ENCODE results near the gene SEMA3F.

Gene SEMA3F

GRCh38 chr3:50155891-50156290, 767 bp downstream of the SEMA3F start:
- DNase-seq (ENCODE audit: low read depth in 2 of 2), result no peak

GRCh38 chr3:50156549-50157493, 1.7 kb downstream of the SEMA3F start:
- DNase-seq (ENCODE audit: low read depth in 2 of 2), result no peak

DNA sequence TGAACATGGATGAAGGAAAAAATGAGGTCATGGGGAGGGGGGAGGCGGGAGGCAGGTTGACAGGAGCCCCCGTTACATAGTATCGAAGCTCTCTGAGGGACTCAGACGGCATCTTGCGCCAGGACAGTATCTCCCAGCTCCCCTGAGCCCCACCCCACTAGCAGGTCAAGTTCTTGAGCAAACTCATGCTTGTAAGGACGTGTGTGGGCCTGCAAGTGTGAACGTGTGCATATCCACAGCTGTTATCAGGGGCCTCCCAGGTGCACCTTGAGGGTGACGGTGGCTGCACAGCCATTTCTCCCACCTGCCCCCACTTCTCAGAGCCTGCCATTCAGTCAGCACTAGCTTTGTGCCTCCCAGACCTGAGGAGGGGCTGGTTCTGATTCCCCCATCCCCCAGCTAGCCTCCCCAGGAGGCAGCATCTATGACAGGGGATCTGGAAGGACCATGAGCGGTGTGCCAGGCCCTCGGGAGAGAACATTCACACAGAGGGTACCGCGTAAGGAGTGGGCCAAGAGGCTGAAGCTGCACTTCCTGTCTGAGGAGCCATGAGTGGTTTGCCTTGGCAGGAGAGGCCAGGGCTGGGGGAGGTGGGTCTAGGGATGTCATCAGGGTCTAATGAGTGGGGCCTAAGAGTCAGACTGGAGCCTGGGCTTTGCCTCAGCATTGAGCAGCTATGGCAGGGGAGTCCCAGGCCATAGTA, 2.9 kb downstream of the SEMA3F start:
- DNase-seq (ENCODE audit: low read depth in 2 of 2), result no peak

DNA sequence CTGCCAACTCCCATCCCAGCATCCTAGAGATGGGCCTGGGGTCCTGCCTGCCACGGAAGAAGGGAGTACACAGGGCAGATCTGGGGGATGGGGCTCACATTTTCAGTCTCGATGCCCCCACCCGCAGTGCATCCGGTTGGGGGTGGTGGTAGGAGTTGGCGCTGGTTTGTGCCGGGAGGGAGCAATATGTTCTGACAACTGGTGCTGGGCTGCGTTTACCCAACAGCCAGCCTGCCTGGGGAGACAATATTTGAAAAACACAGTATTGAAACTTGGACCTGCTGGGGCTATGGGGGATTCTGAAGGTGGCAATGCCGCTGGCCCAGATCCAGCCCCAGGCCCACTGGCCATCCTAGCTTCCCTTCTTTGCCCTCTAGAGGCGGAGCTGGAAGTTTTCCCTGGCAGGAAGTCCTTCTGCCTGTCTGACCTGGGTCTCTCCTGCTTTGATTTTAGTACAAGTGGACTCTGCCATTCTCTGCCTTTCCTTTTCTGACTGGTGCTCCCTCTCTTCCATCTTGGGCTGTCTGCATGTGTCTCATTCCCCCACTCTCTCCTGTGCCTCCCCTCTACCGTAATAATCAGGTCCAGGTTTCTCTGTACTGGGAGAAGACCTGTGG, 3.5 kb downstream of the SEMA3F start:
- no peak for DNase-seq (ENCODE audit: low read depth in 2 of 2)

DNA sequence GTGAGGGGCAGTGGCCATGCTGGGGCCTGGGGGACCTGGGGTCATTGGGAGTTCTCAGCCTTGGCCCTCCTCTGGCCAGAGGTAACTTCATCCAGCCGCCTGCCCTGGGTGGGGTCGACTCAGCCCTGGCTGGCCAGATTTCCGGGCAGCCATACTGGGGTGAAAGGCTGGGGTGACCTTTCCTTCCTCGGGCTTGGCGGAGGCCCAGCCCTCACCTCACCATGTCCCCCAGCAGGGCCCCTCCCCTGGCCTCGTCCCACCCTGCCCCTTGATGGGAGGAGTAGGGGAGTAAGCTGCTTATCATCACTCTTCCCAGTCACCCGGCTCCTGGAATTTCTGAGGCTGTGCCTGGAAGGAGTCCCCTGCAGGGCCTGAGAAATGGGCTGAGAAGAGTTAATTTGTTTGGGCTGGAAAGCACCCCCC, 5.4 kb downstream of the SEMA3F start:
- no peak for DNase-seq (ENCODE audit: low read depth in 2 of 2)

- DNase-seq (ENCODE audit: low read depth in 2 of 2), result no peak
These were observed 6.2 kb downstream of the SEMA3F start for GRCh38 chr3:50161320-50161719.

DNA sequence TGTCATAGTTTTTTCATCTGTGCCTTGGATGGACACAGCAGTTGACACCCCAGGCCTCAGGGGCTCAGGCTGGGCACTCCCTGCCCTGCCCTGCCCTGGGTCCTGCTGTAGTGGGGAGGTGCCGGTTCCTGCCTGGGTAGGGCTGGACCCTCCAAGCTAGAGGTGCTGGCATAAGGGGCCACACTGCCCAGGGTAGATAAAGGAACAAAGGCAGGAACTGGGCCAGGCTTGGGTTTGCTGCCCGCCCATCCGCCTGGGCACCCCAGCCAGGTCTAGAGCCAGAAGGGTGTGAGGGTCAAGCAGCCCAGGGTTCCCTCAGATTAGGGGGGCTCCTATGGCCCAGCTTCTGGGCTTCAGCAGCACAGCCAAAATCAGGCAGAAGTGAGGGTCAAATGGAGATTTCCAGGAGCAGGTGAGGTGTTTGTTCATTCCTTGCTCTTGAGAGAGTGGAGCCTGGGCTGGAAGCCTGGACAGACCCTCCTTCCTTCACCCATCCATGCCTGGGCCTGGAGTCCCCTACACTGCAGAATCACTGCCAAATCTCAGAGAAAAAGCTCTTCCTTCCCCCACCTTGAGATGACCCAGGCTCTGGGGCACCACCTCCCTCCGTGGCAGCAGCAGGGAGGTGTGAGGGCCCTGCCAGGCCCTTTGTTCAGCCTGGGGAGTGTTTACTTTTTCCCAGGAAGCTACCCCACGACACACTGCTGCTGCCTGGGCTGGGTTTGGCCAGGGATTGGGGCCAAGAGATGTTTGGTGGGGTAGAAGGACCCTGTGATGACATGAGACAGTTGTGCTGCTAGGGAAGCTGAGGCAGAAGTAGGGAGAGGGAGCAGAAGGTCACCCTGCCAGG, 7.1 kb downstream of the SEMA3F start:
- no peak for DNase-seq (ENCODE audit: low read depth in 2 of 2)

GRCh38 chr3:50163572-50164455, 8.7 kb downstream of the SEMA3F start:
- no peak for DNase-seq (ENCODE audit: low read depth in 2 of 2)

GRCh38 chr3:50164481-50164880, 9.4 kb downstream of the SEMA3F start:
- DNase-seq (ENCODE audit: low read depth in 2 of 2), result no peak

DNA sequence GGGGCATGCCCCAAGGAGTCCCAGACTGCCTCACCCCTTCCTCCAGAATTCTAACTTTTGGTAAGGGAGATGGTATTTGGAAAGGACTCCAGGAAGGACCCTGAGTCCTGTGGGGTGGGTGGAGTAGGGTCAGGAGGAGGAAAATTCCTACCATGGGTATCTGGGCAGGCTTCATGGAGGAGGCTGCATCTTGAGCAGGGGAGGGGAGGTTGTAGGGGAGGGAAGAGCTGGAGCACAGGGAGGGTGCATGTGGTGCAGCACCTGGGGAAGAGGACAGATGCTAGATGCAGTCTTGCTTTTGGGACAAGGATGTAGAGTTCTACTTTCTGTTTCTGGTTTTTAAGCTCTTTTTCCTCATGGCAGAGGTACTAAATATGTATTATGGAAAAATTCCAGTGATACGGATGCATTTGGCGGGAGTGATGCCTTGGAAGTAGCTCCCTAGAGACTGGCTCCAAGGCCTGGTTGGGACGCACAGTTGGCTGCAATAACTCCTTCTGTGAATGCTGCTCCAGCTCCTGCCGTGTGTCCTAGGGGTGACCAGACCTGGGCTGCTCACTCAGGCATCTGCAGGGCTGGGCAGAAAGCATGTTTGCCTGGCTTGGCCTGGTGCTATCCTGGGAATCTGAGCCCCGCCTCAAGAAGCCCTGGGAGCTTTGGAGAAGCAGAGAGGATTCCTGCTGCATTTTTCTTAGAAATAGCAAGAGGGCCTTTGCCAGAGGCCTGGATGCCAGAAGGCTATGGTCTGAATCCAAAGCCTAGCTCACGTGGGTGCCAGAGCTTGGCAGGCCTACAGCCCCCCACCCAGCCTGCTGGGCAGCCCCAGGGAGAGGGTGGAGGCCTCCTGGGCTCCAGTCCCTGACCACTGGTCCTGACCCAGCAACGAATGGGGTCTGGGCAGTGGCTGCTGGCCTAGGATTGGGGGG, 10.1 kb downstream of the SEMA3F start:
- no peak for DNase-seq (ENCODE audit: low read depth in 2 of 2)

GRCh38 chr3:50165910-50166538, 10.9 kb downstream of the SEMA3F start:
- no peak for DNase-seq (ENCODE audit: low read depth in 2 of 2)

DNA sequence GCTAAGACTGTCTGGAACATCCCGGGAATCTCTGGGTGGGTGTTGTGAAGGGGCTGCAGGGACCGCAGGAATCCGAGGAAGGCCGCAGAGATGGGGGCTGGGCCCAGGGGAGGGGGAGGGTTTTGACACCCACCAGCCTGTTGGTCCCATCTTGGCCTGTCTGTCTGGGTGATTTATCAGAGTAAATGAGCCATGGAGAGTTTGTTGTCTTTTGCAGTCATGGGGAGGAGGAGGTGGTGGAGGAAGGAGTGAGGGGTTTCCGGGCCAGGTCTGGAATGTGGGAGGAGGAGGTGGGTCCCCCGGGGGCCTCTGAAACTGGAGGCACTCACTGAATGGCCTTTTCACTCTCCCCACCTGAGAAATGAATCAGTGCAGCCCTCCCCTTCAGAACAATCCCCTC, 11.5 kb downstream of the SEMA3F start:
- no peak for DNase-seq (ENCODE audit: low read depth in 2 of 2)

DNA sequence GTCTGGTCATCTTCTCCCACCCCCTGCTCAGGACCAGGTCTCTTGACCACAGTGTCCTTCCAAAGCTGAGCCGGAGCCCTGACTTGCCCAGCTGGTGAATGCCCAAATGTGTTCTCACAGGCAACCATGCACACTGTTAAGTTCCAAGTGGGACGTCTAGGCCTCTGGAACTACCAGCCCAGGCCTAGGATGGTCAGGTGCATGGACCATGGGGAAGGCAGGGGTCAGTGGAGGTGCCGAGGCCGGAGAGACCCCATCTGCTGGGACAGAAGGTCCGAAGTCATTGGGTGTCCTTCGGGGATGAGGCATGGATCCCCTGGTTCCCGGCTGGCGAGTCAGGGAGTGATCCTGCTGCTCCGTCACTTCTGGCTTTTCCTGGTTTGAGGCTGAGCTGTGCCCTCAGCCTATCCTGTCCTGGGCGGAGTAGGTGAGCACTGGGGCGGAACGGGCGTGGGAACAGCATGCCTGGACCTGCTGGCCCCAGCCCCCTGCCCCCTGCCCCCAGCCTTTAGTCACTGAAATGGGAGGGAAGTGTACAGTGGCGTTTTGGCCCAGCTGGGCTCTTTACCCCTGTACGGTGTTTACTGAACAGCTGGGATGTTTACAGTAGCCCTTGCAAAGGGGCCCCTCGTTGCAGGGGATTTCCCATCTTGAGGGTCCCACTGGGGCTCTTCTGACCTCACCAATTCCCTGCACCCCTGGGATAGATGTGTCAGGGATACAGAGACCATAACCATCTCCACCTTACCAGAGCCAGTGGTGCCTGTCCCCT, 12.1 kb downstream of the SEMA3F start:
- DNase-seq (ENCODE audit: low read depth in 2 of 2), result no peak

- DNase-seq (ENCODE audit: low read depth in 2 of 2), result no peak
These were observed 12.7 kb downstream of the SEMA3F start for GRCh38 chr3:50167841-50168209.

GRCh38 chr3:50168388-50168787, 13.3 kb downstream of the SEMA3F start:
- no peak for DNase-seq (ENCODE audit: low read depth in 2 of 2)

GRCh38 chr3:50168791-50169190, 13.7 kb downstream of the SEMA3F start:
- DNase-seq (ENCODE audit: low read depth in 2 of 2), result no peak

DNA sequence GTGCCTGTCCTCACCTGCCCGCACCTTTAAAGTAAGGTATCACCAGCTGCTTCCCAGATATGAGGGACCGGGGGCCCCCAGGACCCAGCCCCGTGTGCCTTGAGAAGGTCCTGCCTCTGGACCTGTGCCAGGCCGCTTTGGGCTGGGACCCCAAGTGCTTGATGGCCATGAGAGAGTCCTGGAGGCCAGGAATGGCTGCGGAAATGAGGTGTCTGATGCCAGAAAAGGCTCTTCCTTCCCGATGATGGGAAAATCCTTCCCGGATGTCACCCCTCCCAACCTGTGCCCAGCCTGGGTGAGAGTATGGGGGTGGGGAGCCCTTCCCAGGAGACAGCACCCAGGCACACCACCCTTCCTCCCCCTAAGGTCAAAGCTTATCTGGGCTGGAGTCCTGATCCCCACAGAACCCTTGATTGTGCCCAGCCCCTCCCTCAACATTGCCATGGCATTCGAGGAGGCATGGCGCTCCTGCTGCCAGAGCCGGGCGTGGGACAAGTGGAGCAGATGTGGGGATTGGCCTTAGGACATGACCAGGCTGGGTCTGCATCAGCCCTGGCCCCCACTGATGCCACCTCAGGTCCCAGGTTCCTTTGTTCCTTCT, 14.2 kb downstream of the SEMA3F start:
- no peak for DNase-seq (ENCODE audit: low read depth in 2 of 2)

DNA sequence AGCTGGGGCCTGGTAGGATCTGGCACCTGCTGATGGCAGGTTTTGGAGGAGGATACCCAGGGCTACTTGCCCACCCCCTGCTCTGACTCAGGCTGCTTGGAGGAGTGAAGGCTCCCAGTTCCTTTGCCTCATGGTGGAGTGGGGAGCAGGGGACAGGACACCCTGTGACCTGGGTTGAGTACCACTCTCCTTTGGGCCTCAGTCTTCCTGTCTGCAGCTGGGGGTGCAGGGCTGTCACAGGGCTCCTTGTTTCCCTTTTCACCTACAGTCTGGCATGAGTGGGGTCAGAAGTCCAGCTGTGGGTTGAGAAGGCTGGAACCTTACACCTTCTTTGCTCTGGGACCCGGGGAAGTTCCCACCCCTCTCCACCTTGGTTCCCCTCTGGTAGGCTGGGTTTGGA, 14.7 kb downstream of the SEMA3F start:
- DNase-seq (ENCODE audit: low read depth in 2 of 2), result no peak
